Measurements from ENCODE around the gene NOD2.

NOD2 gene

GRCh38 chr16:50709980-50710379, 16.6 kb downstream of the NOD2 start:
- peaks cover 12% of the 10 kb centered on the region for H3K4me1 Mint-ChIP-seq
- peaks cover 10% of the 10 kb centered on the region for H3K9me3 Mint-ChIP-seq
- H3K4me3 Mint-ChIP-seq, result no peak overlapping the region
- H3K36me3 Mint-ChIP-seq (ENCODE audit: low read depth), result peaks cover under 1% of the 10 kb centered on the region
- H3K27ac Mint-ChIP-seq, result no peak overlapping the region
- H3K27me3 Mint-ChIP-seq (ENCODE audit: low read depth), result peaks cover 7% of the 10 kb centered on the region
- TF ChIP-seq CTCF (IDR thresholded peaks at IDR 0.05; ENCODE audit: unreplicated experiment in 3 of 3), result no peak

DNA sequence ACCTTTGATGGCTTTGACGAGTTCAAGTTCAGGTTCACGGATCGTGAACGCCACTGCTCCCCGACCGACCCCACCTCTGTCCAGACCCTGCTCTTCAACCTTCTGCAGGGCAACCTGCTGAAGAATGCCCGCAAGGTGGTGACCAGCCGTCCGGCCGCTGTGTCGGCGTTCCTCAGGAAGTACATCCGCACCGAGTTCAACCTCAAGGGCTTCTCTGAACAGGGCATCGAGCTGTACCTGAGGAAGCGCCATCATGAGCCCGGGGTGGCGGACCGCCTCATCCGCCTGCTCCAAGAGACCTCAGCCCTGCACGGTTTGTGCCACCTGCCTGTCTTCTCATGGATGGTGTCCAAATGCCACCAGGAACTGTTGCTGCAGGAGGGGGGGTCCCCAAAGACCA, 17.6 kb downstream of the NOD2 start:
- no peak for TF ChIP-seq CTCF (IDR thresholded peaks at IDR 0.05; ENCODE audit: unreplicated experiment in 3 of 3)
- Mint-ChIP-seq H3K27me3 (ENCODE audit: low read depth) (no peaks in the 10 kb centered on the region), H3K9me3 (peaks cover 3% of the 10 kb centered on the region), H3K27ac (no peak overlapping the region), H3K4me3 (no peak overlapping the region), H3K4me1 (peaks cover 12% of the 10 kb centered on the region), H3K36me3 (ENCODE audit: low read depth) (no peaks in the 10 kb centered on the region)

DNA sequence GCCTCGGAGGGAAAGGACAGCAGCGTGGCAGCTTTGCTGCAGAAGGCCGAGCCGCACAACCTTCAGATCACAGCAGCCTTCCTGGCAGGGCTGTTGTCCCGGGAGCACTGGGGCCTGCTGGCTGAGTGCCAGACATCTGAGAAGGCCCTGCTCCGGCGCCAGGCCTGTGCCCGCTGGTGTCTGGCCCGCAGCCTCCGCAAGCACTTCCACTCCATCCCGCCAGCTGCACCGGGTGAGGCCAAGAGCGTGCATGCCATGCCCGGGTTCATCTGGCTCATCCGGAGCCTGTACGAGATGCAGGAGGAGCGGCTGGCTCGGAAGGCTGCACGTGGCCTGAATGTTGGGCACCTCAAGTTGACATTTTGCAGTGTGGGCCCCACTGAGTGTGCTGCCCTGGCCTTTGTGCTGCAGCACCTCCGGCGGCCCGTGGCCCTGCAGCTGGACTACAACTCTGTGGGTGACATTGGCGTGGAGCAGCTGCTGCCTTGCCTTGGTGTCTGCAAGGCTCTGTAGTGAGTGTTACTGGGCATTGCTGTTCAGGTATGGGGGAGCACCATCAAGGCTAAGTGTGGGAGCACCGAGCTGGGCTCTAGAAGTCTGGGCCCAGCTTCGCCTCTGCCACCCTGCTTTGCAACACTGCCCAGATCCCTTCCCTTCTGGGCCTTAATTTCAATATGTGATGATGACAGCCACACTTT, 18.6 kb downstream of the NOD2 start:
- H3K4me1 Mint-ChIP-seq, result peaks cover 12% of the 10 kb centered on the region
- H3K4me3 Mint-ChIP-seq, result no peak overlapping the region
- no peaks in the 10 kb centered on the region for H3K27me3 Mint-ChIP-seq (ENCODE audit: low read depth)
- H3K9me3 Mint-ChIP-seq, result no peaks in the 10 kb centered on the region
- no peak for TF ChIP-seq CTCF (IDR thresholded peaks at IDR 0.05; ENCODE audit: unreplicated experiment in 3 of 3)
- no peaks in the 10 kb centered on the region for H3K36me3 Mint-ChIP-seq (ENCODE audit: low read depth)
- no peak overlapping the region for H3K27ac Mint-ChIP-seq

- Mint-ChIP-seq H3K4me1 (peaks cover 12% of the 10 kb centered on the region), H3K27ac (no peak overlapping the region), H3K27me3 (ENCODE audit: low read depth) (no peaks in the 10 kb centered on the region), H3K9me3 (no peaks in the 10 kb centered on the region), H3K4me3 (no peak overlapping the region), H3K36me3 (ENCODE audit: low read depth) (no peaks in the 10 kb centered on the region)
- TF ChIP-seq CTCF (IDR thresholded peaks at IDR 0.05; ENCODE audit: unreplicated experiment in 3 of 3), result no peak
These were observed 19.1 kb downstream of the NOD2 start for GRCh38 chr16:50712560-50712898.

- H3K4me3 Mint-ChIP-seq, result no peak overlapping the region
- no peak for TF ChIP-seq CTCF (IDR thresholded peaks at IDR 0.05; ENCODE audit: unreplicated experiment in 3 of 3)
- H3K27me3 Mint-ChIP-seq (ENCODE audit: low read depth), result no peaks in the 10 kb centered on the region
These were observed 19.6 kb downstream of the NOD2 start for GRCh38 chr16:50712956-50713355.

DNA sequence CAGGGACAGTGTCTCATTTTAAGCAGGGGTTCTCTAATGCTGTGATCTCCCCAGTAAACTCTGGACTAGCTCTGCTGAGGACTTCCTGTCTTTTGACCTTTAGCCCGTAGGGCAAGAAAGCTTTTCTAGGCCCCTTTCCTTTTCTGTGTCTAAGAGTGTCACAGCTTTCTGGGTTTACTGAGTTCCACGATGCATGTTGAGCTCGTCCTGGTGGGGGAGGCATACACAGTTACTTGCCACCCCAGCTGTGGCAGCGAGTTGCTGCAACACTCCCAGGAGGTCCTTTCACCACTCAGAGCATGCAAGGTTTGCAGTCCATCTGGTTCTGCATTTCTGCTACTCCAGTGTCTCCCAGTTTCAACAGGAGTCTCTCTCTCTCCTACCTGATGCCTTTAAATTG, 23.7 kb downstream of the NOD2 start:
- Mint-ChIP-seq H3K9me3 (no peaks in the 10 kb centered on the region), H3K27ac (no peak overlapping the region), H3K4me3 (no peak overlapping the region), H3K27me3 (ENCODE audit: low read depth) (no peaks in the 10 kb centered on the region), H3K36me3 (ENCODE audit: low read depth) (no peaks in the 10 kb centered on the region), H3K4me1 (peaks cover 22% of the 10 kb centered on the region)
- no peak for TF ChIP-seq CTCF (IDR thresholded peaks at IDR 0.05; ENCODE audit: unreplicated experiment in 3 of 3)

More at GRCh38 chr16:50712956-50713355, 19.6 kb downstream of the NOD2 start:
- no peak overlapping the region for H3K27ac Mint-ChIP-seq
- H3K9me3 Mint-ChIP-seq, result no peaks in the 10 kb centered on the region
- peaks cover 13% of the 10 kb centered on the region for H3K4me1 Mint-ChIP-seq
- no peaks in the 10 kb centered on the region for H3K36me3 Mint-ChIP-seq (ENCODE audit: low read depth)
